HG02885 (cell line): Measurements from ENCODE around the gene HNRNPA1L2.
"Not testable (repeated sequence)": the region's sequence is repeated elsewhere in the genome, so short reads cannot be mapped to it uniquely, and the experiment has no call there.

ENCODE experiments used
- ATAC-seq: cut with Tn5 transposase; IDR thresholded peaks from one replicate; pipeline ENCODE4 v1.9.1; 2021; ENCODE audit warnings: mild to moderate bottlenecking; ENCODE audit not compliant: unreplicated experiment, poor library complexity

HNRNPA1L2 gene

DNA sequence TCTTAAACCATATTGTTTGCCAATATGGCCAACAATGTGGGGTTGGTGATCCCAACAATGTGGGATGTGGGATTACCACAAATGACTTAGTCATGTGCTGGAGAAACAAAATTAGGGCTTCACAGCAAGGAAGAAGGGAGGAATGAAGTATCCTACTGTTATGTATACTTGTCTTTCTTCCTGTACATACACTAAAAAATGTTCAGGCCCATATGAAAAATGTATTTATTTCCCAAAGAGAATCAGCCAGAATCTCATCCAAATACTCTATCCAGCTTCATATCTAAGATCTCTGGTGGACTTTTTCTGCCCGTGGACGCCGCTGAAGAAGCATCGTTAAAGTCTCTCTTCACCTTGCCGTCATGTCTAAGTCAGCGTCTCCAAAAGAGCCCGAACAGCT lies at the start of gene HNRNPA1L2:
HNRNPA1L2 (plus strand) TSS at position 301 of the 400 bp plus-strand sequence; CDS start at position 363, 62 bp downstream.
- no peak for ATAC-seq

DNA sequence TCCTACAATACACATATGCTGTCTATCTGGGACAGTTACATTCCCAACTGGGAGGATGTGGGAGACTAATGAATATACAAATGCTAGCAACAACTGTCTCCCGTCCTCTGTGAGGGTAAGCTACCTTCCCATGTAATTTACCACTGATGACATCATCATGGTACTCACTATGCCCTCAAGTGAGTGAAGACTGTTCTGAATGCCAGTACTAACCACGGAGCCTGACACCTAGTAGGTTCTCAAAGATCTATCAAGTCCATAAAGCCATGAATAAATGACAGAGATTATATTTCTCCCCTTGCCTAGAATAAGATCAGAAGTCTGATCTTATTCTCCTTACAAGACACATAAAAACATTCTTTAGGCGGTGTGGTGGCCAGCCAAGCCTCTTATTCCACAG lies 49.1 kb upstream of the HNRNPA1L2 start:
- ATAC-seq: not testable (repeated sequence)

DNA sequence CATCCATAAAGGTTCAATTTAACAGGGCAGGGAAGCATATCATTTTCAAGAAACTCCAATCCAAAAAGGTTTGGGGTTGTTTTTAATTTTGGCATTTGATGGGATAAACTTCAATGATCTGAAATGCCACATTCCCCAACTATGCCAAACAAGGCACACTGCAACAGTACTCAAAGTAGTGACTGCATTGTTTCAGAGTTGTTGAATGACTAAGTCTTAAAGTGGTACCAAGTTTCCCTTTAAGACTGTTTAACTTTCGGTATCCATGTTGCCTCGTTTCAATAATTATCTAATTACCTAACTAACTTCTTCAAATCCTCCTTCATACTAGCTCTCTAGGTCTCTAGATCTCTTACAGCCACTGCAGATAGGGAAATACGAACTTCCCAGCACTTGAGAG lies 48.4 kb upstream of the HNRNPA1L2 start:
- not testable (repeated sequence) for ATAC-seq

DNA sequence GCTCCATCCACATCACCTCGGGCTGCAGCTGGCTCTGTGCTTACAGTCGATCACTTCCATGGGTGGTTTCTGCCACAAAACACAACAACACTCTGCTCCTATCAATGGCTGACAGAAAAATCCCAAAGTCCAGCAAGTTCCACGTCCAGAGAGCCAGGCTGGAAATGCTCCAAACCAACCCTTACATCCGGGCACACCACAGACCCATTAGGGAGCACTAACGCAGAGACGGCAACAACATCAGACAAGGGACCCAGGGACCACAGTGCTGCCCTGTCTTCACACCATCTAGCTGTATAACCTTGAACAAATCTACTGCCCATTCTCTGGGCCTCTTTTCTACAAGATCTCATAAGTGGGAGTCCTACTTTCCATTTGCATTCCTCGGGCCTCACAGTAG lies 47.9 kb upstream of the HNRNPA1L2 start:
- ATAC-seq: not testable (repeated sequence)

DNA sequence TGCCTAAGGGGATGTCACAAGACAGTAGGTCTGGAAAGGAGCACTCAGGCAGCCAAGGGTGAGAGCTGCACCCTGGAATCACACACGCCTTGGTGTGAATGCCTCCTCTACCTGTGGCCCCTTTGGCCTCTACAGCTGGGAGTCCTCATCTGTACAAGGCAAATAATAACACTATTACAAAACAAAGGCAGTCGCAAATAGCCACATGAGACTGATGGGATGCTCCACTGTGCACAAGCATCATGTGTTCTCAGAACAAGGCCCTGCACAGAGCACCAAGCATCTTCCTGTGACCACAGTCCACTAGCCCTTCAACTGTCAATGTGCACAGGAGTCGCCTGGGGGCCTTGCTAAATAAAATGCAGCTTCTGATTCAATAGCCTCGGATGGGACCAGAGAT lies 44.6 kb upstream of the HNRNPA1L2 start:
- no peak for ATAC-seq

DNA sequence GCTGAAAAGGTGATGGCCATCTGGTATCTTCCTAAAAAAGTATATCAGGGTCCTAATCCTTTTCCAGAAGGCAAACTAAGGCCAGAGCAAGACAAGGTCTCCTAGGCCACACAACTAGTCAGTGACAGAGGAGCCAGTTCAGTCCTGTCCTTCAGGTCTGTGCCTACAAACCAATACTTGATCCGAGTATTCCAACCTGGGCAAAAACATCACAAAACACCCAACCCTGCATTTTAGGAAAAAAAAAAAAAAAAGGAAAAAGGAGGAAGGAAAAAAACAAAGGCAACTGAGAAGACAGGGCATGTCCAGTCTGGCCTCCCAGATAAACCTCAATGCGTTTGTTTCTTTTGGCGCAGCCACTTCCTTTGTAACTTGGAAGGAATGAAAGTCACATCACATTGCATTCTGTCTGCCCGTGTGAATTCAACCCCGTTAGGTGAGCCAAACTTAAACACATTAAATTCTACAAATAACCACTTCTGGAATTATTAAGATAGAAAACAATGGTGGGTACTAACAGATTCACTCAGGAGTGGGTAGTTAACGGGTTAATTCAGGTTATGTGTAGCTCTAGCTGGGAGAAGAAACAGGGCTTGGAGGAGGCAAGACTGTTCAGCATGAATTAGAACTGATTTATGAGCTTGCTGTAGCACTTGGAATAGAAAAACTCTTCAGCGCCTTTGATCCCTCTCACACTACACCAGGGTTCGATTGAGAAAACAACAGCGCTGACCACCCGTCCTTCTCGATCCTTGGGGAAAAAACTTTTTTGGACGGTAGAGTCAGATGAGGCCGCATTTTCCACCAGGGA lies 43.0 kb upstream of the HNRNPA1L2 start:
- peak; percentile 29 for ATAC-seq

DNA sequence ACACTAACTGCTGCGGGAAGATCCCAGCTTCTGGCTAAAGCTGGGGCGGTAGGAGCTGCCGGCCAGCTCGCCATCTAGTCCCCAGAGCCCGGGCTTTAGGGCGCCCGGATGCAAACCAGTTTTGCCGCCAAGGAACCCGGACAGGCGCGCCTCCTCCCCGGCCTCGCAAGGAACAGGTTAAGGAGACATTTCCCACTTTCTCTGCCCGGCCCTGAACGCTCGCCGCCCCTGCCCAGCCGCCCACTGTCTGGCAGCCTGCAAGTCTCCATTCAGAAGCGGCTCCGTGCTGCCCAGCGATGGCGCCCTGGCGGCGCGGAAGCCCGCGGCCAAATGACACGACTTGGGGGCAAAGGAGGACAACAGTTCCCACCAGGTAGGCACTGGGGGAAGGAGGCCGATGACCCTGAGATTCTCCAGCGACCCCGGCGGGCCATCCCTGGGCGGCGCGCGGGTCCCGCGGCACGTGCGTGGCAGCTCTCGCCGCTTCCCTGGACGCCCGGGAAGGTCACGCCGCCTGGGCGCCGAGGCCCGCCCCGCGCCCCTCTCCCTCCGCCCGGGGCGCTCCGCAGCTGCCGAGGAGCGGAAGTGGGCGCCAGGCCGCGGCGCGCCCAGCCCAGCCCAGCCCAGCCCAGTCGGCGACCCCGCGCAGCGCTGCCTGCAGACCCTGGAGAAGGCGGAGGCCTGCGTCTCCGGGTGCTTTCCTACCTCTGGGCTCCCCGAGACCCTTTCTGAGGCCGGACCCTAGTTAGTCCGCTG lies 42.2 kb upstream of the HNRNPA1L2 start:
- peak; percentile 73 for ATAC-seq

DNA sequence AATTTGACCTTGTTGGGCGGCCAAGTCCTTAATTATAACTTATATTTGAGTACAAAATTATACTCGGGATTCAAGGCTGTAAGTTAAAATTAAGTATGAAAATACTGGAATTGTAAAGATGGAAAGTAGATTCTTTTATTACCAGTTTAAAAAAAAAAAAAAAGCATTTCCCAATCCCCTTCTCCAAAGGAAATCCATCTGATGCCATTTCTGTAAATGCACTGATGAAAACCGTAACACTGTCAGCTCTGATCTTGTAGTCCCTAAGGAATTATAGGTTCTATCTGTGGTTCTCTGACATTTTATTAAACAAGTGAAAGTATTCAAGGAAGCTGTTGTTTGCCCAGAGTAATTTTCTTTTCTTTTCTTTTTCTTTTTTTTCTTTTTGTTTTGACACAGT lies 41.6 kb upstream of the HNRNPA1L2 start:
- no peak for ATAC-seq

DNA sequence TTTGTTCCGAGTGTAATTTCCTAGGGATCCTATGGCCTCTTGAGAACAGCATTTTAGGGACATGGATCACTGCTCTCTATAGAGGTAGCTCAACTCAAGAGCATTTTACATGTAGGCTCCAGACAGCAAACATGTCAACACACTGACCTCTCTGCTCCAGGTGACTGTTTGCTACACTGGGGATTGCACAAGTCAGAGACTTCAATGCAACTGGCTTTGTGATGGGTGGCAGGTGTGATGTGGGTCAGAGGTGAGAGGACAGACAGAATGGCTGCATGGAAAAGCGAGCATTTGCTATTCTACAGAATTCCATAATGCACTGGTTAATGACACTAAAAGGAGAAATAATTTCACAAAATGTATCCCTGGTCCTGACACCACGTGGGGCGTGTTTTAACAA lies 38.9 kb upstream of the HNRNPA1L2 start:
- ATAC-seq: not testable (repeated sequence)

DNA sequence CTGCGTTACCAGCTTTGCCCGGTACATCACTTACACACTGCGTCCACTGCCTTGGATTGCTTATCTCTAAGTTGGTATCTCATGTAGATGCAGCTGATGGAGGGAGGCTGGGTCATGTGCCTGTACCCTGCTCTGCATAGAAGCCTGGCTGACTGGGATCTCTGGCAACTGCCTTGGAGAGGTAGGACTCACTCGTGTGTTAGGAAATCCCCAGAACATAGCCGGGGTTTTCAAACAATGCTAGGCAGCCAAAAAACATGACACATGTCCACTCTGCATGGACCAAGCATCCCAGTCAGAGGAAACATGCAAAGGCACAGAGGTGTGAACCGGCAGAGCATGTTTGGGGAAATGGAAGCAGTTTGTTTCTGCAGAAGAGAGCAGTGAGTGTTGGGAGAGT lies 36.1 kb upstream of the HNRNPA1L2 start:
- ATAC-seq: not testable (repeated sequence)

DNA sequence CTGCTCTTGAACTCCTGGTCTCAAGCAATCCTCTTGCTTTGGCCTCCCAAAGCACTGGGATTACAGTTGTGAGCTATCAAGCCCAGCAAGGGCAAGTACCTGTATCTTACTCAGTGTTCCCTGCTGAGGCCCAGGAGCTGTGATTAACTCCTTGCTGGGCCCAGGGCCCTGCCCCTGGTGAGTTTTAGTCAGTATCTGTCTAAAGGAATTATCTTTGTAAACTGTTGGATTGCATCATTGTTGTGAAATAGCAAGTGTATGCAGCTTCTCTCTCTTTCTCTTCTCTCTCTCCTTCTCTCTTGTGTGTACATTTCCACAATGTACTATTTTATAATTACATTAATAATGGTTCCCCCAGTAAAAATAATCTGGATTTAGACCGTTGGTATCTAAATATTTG lies 35.4 kb upstream of the HNRNPA1L2 start:
- not testable (repeated sequence) for ATAC-seq

DNA sequence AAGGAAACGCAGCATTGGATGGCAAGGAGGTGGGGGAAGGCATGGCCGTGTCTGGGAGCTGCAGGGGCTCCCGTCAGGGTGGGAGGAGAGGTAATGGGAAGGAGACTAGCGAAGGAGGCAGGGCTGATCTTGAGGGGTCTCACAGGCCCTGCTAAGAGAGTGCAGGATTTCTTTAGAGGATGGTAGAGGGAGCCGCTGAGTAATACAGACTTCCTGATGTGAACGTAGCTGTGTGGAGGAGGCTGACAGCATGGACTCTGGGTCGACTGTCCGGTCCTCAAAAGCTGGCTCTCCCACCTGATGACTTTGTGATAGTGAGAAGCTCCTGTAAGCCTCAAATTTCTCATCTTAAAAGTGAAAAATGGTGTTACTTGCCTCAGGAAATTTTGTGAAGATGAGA lies 34.0 kb upstream of the HNRNPA1L2 start:
- not testable (repeated sequence) for ATAC-seq

DNA sequence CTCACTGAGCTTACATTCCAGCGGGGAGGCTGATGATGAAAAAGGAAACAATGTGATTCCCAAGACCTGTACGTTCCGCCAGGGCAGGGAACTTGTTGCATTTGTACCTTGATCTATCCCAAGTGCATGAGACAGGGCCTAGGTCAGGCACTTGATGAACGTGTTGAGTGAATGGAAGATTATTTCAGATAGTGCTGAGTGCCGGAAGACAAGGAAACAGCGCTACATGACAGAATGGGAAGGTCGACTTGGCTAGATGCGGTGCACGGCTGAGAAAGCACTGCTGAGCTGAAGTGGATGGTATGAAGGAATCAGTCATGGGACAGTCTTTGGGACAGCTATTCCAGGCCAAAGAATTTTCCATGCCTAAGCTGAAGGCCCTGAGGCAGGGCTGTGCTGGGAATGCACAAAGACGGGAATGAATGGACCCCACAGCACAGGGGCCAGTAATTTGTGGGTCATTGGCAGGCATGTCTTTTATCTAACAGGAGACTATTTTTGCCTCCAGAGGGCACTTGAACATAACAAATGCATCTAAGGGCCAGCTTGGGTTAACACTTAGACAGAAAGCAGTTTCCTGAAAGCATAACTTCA lies 33.1 kb upstream of the HNRNPA1L2 start:
- ATAC-seq: peak; percentile 85

DNA sequence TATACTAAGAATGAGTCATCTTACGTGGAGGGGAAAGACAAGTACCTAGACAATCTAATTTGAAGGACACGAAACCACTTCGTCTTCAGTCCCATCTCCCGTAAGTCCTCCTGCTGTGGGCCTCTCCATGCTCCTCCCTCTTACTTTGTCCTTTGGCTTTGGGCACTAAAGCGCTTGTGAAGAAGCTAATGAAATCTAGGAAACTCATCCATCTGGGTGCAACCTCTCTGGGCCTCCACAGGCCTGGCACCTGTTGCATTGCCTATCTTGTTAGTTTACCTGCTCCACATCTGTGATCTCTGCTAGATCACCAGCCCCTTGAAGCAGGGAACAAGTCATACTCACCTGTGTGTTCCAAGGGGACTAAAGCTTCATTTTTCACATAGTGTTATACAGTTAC lies 32.1 kb upstream of the HNRNPA1L2 start:
- ATAC-seq: not testable (repeated sequence)

DNA sequence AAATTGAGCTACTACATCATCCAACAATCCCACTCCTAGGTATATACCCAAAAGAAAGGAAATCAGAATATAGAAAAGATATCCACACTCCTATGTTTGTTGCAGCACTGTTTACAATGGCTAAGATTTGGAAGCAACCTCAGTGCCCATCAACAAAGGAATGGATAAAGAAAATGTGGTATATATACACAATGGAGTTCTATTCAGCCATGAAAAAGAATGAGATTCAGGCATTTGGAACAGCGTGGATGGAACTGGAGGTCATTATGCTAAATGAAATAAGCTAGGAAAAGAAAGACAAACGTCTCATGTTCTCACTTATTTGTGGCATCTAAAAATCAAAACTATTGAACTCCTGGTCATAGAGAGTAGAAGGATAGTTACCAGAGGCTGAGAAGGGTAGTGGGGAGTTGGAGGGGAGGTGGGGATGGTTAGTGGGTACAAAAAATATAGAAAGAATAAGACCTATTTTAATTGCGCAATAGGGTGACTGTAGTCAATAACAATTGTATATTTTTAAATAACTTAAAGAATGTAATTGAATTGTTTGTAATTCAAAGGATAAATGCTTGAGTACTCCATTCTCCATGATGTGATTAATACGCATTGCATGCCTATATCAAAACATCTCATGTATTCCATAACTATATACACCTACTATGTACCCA lies 27.0 kb upstream of the HNRNPA1L2 start:
- ATAC-seq: no peak

DNA sequence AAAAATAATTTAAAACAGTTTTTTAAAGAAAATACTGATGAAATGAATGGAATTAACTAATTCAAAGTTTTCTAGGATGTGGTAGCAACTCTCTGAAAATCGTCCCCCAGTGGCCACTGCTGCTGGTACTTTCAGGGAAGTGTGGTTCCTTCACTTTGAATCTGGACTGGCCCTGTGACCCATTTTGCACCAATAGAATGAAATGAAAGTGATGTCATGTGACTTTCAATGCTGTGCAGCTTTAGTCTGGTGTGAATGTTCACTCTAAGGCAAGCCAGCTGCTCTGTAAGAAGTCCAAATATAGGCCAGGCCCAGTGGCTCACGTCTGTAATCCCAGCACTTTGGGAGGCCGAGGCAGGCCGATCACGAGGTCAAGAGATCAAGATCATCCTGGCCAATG lies 26.4 kb upstream of the HNRNPA1L2 start:
- ATAC-seq: no peak

DNA sequence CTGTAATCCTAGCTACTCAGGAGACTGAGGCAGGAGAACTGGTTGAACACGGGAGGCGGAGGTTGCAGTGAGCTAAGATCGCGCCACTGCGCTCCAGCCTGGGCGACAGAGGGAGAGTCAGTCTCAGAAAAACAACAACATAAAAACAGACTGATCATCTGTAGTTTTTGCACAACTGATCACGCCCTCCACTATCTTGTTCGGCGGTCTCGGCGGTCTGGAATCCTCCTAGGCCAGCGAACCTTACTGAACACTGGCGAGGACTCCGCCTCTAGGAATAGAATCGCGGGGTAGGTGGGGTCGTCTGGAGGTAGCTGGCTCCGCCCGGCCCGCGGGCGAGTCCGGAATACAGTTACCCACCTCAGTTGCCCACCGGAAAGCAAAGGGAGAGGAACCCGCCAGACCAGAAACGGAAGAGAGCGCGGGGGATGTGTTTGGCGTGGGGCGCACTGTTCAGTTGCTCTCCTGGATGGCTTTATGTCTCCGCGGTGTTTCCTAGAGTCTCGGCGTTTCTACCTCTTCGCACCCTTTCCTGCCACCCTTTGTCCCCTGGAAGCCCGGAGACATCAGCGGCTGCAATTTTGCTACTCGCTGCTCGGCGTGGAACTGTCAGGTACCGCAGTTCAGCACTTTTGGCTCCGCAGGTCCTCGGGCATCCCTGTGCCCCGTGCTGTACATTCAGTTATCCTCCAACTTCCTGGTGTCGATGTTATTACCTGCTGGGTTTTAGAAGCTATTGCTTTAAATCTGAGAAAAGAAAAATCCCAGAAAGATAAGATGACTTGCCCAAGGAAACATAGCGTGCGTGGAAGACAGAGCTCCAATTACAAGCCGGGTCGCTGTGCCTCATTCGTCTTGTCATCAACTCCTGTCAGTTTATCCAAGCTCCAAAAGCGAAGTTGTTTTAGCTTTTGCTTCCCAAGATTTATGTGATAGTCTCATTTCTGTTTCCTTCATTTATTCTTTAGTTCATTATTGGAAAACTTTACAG lies 24.9 kb upstream of the HNRNPA1L2 start:
- ATAC-seq: peak; percentile 94

DNA sequence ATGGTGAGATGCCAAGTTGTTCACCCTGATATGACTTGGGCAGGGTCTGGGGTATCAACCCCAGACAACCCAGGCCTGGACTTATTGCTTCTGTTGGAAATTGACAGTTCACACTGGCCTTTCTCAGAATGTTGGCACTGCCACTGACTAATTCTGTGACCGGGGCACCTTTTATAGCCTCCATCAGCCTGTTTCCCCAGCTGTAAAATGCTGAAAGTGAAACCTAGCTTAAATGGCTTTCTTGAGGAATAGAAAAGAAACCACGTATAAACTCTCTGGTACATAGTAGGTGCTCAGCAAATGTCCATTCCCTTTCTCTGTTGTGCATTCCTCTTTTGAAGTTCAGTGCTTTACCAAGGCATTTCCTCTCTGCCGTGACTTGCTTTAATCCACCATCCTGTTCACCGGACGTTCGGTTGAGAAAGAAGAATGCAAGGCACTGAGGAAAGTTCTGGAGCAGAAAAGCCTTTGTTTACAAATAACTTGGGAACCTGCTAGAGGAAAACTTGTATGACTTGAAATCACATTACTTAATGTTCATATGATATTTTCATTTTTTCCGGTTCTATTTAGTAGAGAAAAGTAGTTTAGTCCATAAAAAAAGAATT lies 11.0 kb upstream of the HNRNPA1L2 start:
- peak; percentile 62 for ATAC-seq
